ENCODE measurements around the gene ZNF576. TPM values are rescaled to one million over a fixed set of nuclear protein-coding genes. Genes with fewer than 3 reads are reported as not detected.

The ZNF576 gene
- total and polyA plus RNA-seq, 4 donors, result 6.9 to 14.9 (median 10.9) TPM

GRCh38 chr19:43598445-43599240, 2.2 kb downstream of the ZNF576 start:
- DNase-seq (ENCODE audit: low spot score), result no peak

More at GRCh38 chr19:43598445-43599240, 2.2 kb downstream of the ZNF576 start:
- Histone ChIP-seq H3K9me3 (ENCODE audit: control insufficient read depth in 4 of 4, low read length in 3 of 4) (no peaks in the 10 kb centered on the region), H3K4me3 (ENCODE audit: low read depth in 1 of 3, low read length in 3 of 3) (no peak overlapping the region), H3K9ac (ENCODE audit: low read depth in 1 of 2, low read length in 2 of 2) (no peak overlapping the region), H3K36me3 (ENCODE audit: control insufficient read depth in 4 of 4, insufficient read depth in 3 of 4, low read depth in 1 of 4, low read length in 3 of 4) (peaks cover 1 to 14% (median 11%) of the 10 kb centered on the region in 4 donors), H3K4me1 (ENCODE audit: control insufficient read depth in 4 of 4, insufficient read depth in 4 of 4, low read length in 3 of 4) (peaks cover 6 to 40% (median 33%) of the 10 kb centered on the region in 4 donors), H3K27me3 (ENCODE audit: control insufficient read depth in 4 of 4, insufficient read depth in 4 of 4, low read length in 3 of 4) (no peaks in the 10 kb centered on the region), H3K27ac (ENCODE audit: low read depth in 1 of 2, low read length in 2 of 2) (no peak overlapping the region)
- WGBS, result 88% methylated on average over 19 of the region's 19 CpGs
- no peak for TF ChIP-seq RXRA (IDR thresholded peaks at IDR 0.05)
- TF ChIP-seq ATF3 (IDR thresholded peaks at IDR 0.05), result no peak
- TF ChIP-seq JUND (IDR thresholded peaks at IDR 0.05), result no peak
- no peak for TF ChIP-seq SP1 (IDR thresholded peaks at IDR 0.05)
- no peak for TF ChIP-seq MAX (IDR thresholded peaks at IDR 0.05)
- no peak for TF ChIP-seq NR2F2 (IDR thresholded peaks at IDR 0.05)
- TF ChIP-seq HNF4G (IDR thresholded peaks at IDR 0.05), result no peak
- no peak for TF ChIP-seq TAF1 (conservative IDR thresholded peaks at IDR 0.05)
- TF ChIP-seq GABPA (IDR thresholded peaks at IDR 0.05 in 1 of 2, conservative IDR thresholded peaks at IDR 0.05 in 1 of 2), result no peak
- TF ChIP-seq CTCF (IDR thresholded peaks at IDR 0.05; ENCODE audit: low read depth, low read length, missing input control), result no peak
- TF ChIP-seq REST (IDR thresholded peaks at IDR 0.05), result no peak
- TF ChIP-seq YY1 (IDR thresholded peaks at IDR 0.05), result no peak
- TF ChIP-seq ZBTB33 (IDR thresholded peaks at IDR 0.05), result no peak
- TF ChIP-seq FOXA2 (IDR thresholded peaks at IDR 0.05), result no peak
- TF ChIP-seq RAD21 (IDR thresholded peaks at IDR 0.05), result no peak
- no peak for TF ChIP-seq HNF4A (conservative IDR thresholded peaks at IDR 0.05)
- TF ChIP-seq FOXA1 (IDR thresholded peaks at IDR 0.05), result no peak
- no peak for TF ChIP-seq EGR1 (IDR thresholded peaks at IDR 0.05; ENCODE audit: low read depth in 2 of 2)
